Tibial nerve (tissue), 4 donors: ENCODE data around the gene CYS1. TPM values are rescaled to one million over a fixed set of nuclear protein-coding genes. Genes with fewer than 3 reads are reported as not detected.

Source experiments
- DNase-seq, 2 donors: peaks; one replicate each; pipeline ENCODE4 v3.0.0-alpha.2; 2019; ENCODE audit warnings: low spot score in 2 of 2
- H3K27ac ChIP-seq, 4 donors: fragments of 200-600 bp; sonication (generic) in 3 of 4; one replicate each; pipeline ENCODE4 v1.5.1; 2017 to 2019; ENCODE audit warnings: mild to moderate bottlenecking in 1 of 4
- H3K27me3 ChIP-seq, 2 donors: fragments of 200-600 bp; sonication (generic) in 1 of 2; one replicate each; pipeline versions ENCODE4 v1.5.1 to v1.6.0; 2017 to 2019
- H3K36me3 ChIP-seq, 3 donors: fragments of 200-600 bp; sonication (generic); one replicate each; pipeline ENCODE4 v1.5.1; 2018 to 2019
- H3K4me1 ChIP-seq, 4 donors: fragments of 200-600 bp; sonication (generic) in 3 of 4; one replicate each; pipeline ENCODE4 v1.5.1; 2017 to 2019
- H3K4me3 ChIP-seq, 4 donors: fragments of 200-600 bp; sonication (generic) in 3 of 4; one replicate each; pipeline ENCODE4 v1.5.1; 2017 to 2019; ENCODE audit warnings: mild to moderate bottlenecking in 1 of 4, moderate library complexity in 1 of 4
- H3K9me3 ChIP-seq, 4 donors: fragments of 200-600 bp; sonication (generic) in 3 of 4; one replicate each; pipeline ENCODE4 v1.5.1; 2017 to 2019
- CTCF ChIP-seq, 5 experiments: fragments of 200-600 bp in 3 of 5; fragments of 450-650 bp in 2 of 5; sonication (generic) in 3 of 5; IDR thresholded peaks; one replicate each; pipeline ENCODE4 v1.5.1; 2016 to 2019; ENCODE audit warnings: antibody characterized with exemption in 5 of 5, mild to moderate bottlenecking in 3 of 5, moderate library complexity in 2 of 5
- EP300 ChIP-seq, 2 donors: sonication (generic); formaldehyde crosslinking; IDR thresholded peaks; one replicate each; pipeline ENCODE4 v1.6.1; 2017; ENCODE audit warnings: antibody characterized with exemption in 2 of 2, mild to moderate bottlenecking in 1 of 2
- POLR2A ChIP-seq, 2 donors: fragments of 450-650 bp; IDR thresholded peaks; one replicate each; pipeline ENCODE4 v1.6.1; 2017; ENCODE audit warnings: antibody characterized with exemption in 2 of 2, mild to moderate bottlenecking in 2 of 2, moderate library complexity in 2 of 2
- WGBS, 2 donors: methylation state at CpG; one replicate each; pipeline ENCODE4 v1.1.5; 2018; 5-methylcytosine and 5-hydroxymethylcytosine counted together
- total RNA-seq, 4 donors: library from RNA; depleted of rRNA; stranded (reverse); fragments of >200 nt; gene quantifications; one replicate each; pipeline ENCODE4 v1.1.0, GENCODE V29; 2016

The CYS1 gene
- total RNA-seq, 4 donors from 2014 or later, result 2.7 to 17.5 (median 10.9) TPM

GRCh38 chr2:10072656-10073480 lies 7.3 kb downstream of the CYS1 start:
- Histone ChIP-seq H3K36me3 (no peaks in the 10 kb centered on the region), H3K27me3 (no peaks in the 10 kb centered on the region), H3K4me3 (no peak overlapping the region), H3K4me1 (peaks cover 0 to 18% (median 4%) of the 10 kb centered on the region in 4 donors), H3K27ac (no peak overlapping the region), H3K9me3 (no peaks in the 10 kb centered on the region)
- WGBS, 2 donors, result 34 to 38% methylated on average over 19 of the region's 20 CpGs
- peak; percentile 72 to 91 for DNase-seq
- TF ChIP-seq POLR2A (IDR thresholded peaks at IDR 0.05) (no peak), EP300 (IDR thresholded peaks at IDR 0.05) (peak in 1 of 2 donors; percentile 30), CTCF (IDR thresholded peaks at IDR 0.05) (peak; percentile 82 to 94 (median 89))

GRCh38 chr2:10071595-10071994 lies 8.6 kb downstream of the CYS1 start:
- H3K36me3 ChIP-seq, result no peaks in the 10 kb centered on the region
- 86 to 99% methylated on average over 7 of the region's 7 CpGs for WGBS, 2 donors
- H3K27me3 ChIP-seq, result no peaks in the 10 kb centered on the region
- H3K4me1 ChIP-seq, result peaks cover 0 to 13% (median 4%) of the 10 kb centered on the region in 4 donors
- no peaks in the 10 kb centered on the region for H3K9me3 ChIP-seq
- no peak for DNase-seq
- no peak for TF ChIP-seq CTCF (IDR thresholded peaks at IDR 0.05)
- TF ChIP-seq POLR2A (IDR thresholded peaks at IDR 0.05), result no peak
- TF ChIP-seq EP300 (IDR thresholded peaks at IDR 0.05), result no peak
- no peak overlapping the region for H3K4me3 ChIP-seq
- H3K27ac ChIP-seq, result no peak overlapping the region

GRCh38 chr2:10071176-10071575 lies 9.0 kb downstream of the CYS1 start:
- H3K4me1 ChIP-seq, result peaks cover 0 to 13% (median 4%) of the 10 kb centered on the region in 4 donors
- no peaks in the 10 kb centered on the region for H3K27me3 ChIP-seq
- H3K9me3 ChIP-seq, result no peaks in the 10 kb centered on the region
- no peak overlapping the region for H3K27ac ChIP-seq
- TF ChIP-seq POLR2A (IDR thresholded peaks at IDR 0.05) (no peak), CTCF (IDR thresholded peaks at IDR 0.05) (no peak), EP300 (IDR thresholded peaks at IDR 0.05) (no peak)
- no peak for DNase-seq
- WGBS, 2 donors, result 92 to 94% methylated on average over 14 to 16 of the region's 16 CpGs
- no peaks in the 10 kb centered on the region for H3K36me3 ChIP-seq
- H3K4me3 ChIP-seq, result no peak overlapping the region

GRCh38 chr2:10067881-10068280 lies 12.3 kb downstream of the CYS1 start:
- Histone ChIP-seq H3K27ac (no peak overlapping the region), H3K4me1 (peaks cover 0 to 8% (median 3%) of the 10 kb centered on the region in 4 donors), H3K4me3 (no peak overlapping the region), H3K36me3 (peaks cover 0 to 8% (median 0%) of the 10 kb centered on the region in 3 donors), H3K27me3 (no peaks in the 10 kb centered on the region), H3K9me3 (no peaks in the 10 kb centered on the region)
- 89 to 100% methylated on average over 1 of the region's 1 CpG for WGBS, 2 donors
- no peak for DNase-seq
- TF ChIP-seq CTCF (IDR thresholded peaks at IDR 0.05), result no peak
- no peak for TF ChIP-seq POLR2A (IDR thresholded peaks at IDR 0.05)
- TF ChIP-seq EP300 (IDR thresholded peaks at IDR 0.05), result no peak

GRCh38 chr2:10067330-10067729 lies 12.9 kb downstream of the CYS1 start:
- no peaks in the 10 kb centered on the region for H3K27me3 ChIP-seq
- H3K4me3 ChIP-seq, result no peak overlapping the region
- no peaks in the 10 kb centered on the region for H3K9me3 ChIP-seq
- TF ChIP-seq CTCF (IDR thresholded peaks at IDR 0.05), result no peak
- no peak for TF ChIP-seq EP300 (IDR thresholded peaks at IDR 0.05)
- TF ChIP-seq POLR2A (IDR thresholded peaks at IDR 0.05), result no peak
- no peak overlapping the region for H3K27ac ChIP-seq
- DNase-seq, result no peak
- H3K4me1 ChIP-seq, result peaks cover 0 to 2% (median under 1%) of the 10 kb centered on the region in 4 donors
- H3K36me3 ChIP-seq, result peaks cover 0 to 8% (median 0%) of the 10 kb centered on the region in 3 donors
- WGBS, 2 donors, result 77 to 78% methylated on average over 2 of the region's 2 CpGs
